Neural progenitor cell (in vitro differentiated cells): ENCODE measurements around the gene OPALIN. TPM values are rescaled to one million over a fixed set of nuclear protein-coding genes. Genes with fewer than 3 reads are reported as not detected.
A peak's percentile ranks its signal among the peaks of the same experiment; 100 is the strongest.

ENCODE experiments used
- DNase-seq: peaks from one replicate; pipeline ENCODE4 v3.0.0-alpha.2; 2016; ENCODE audit warnings: low spot score
- H2AFZ ChIP-seq: fragments of 200-600 bp; sonication (generic); replicated peaks from 2 replicates; pipeline ENCODE4 v1.6.1; 2016; ENCODE audit warnings: antibody characterized with exemption
- H3F3A ChIP-seq: fragments of 200-600 bp; sonication (generic); 2 replicates; pipeline ENCODE4 v1.6.1; 2016; ENCODE audit warnings: antibody characterized with exemption, low read depth
- H3K27ac ChIP-seq: fragments of 200-600 bp; sonication (generic); 2 replicates; pipeline ENCODE4 v1.5.1; 2016; ENCODE audit warnings: mild to moderate bottlenecking
- H3K27me3 ChIP-seq: fragments of 200-600 bp; sonication (generic); 2 replicates; pipeline ENCODE4 v1.6.1; 2016; ENCODE audit warnings: mild to moderate bottlenecking, moderate library complexity
- H3K36me3 ChIP-seq: fragments of 200-600 bp; sonication (generic); 2 replicates; pipeline ENCODE4 v1.5.1; 2016
- H3K4me1 ChIP-seq: fragments of 200-600 bp; sonication (generic); 2 replicates; pipeline ENCODE4 v1.6.1; 2016; ENCODE audit warnings: mixed run types
- H3K4me2 ChIP-seq: fragments of 200-600 bp; sonication (generic); 2 replicates; pipeline ENCODE4 v1.6.1; 2016
- H3K4me3 ChIP-seq: fragments of 200-600 bp; sonication (generic); 2 replicates; pipeline ENCODE4 v1.5.1; 2016
- H3K79me2 ChIP-seq: fragments of 200-600 bp; sonication (generic); 2 replicates; pipeline ENCODE4 v1.6.1; 2016; ENCODE audit warnings: low read depth
- H3K9ac ChIP-seq: fragments of 200-600 bp; sonication (generic); 2 replicates; pipeline ENCODE4 v1.6.1; 2016
- H3K9me3 ChIP-seq: fragments of 200-600 bp; sonication (generic); 2 replicates; pipeline ENCODE4 v1.5.1; 2016; ENCODE audit warnings: low read depth
- H4K20me1 ChIP-seq: fragments of 200-600 bp; sonication (generic); 2 replicates; pipeline ENCODE4 v1.6.1; 2016; ENCODE audit warnings: low read depth
- H3K27ac Mint-ChIP-seq: 3 replicates; pipeline ENCODE4 v1.8.0; 2021; ENCODE audit warnings: mixed read lengths
- H3K27me3 Mint-ChIP-seq: 2 replicates; pipeline ENCODE4 v1.8.0; 2022; ENCODE audit warnings: low read depth, mild to moderate bottlenecking, inconsistent platforms, moderate library complexity, mixed read lengths; ENCODE audit not compliant: insufficient read depth
- H3K36me3 Mint-ChIP-seq: 3 replicates; pipeline ENCODE4 v1.8.0; 2021; ENCODE audit warnings: mixed read lengths
- H3K4me1 Mint-ChIP-seq: 3 replicates; pipeline ENCODE4 v1.8.0; 2021; ENCODE audit warnings: mixed read lengths
- H3K4me3 Mint-ChIP-seq: 3 replicates; pipeline ENCODE4 v1.8.0; 2021; ENCODE audit warnings: mild to moderate bottlenecking, moderate library complexity, mixed read lengths
- H3K9me3 Mint-ChIP-seq: 3 replicates; pipeline ENCODE4 v1.8.0; 2020; ENCODE audit warnings: mixed read lengths
- CTCF ChIP-seq: fragments of 200-600 bp; sonication (generic); IDR thresholded peaks from 2 replicates; pipeline ENCODE4 v1.5.1; 2017; ENCODE audit warnings: antibody characterized with exemption, mild to moderate bottlenecking
- EZH2 ChIP-seq: fragments of 200-600 bp; sonication (generic); IDR thresholded peaks from 2 replicates; pipeline ENCODE4 v1.6.1; 2017; ENCODE audit warnings: antibody characterized with exemption, mild to moderate bottlenecking, moderate library complexity
- EZH2phosphoT487 ChIP-seq: fragments of 200-600 bp; sonication (generic); IDR thresholded peaks from 2 replicates; pipeline ENCODE4 v1.6.1; 2017; ENCODE audit warnings: antibody characterized with exemption
- total RNA-seq: library from RNA; depleted of rRNA; stranded (reverse); fragments of >200 nt; gene quantifications from 2 replicates; pipeline ENCODE4 v1.2.3, GENCODE V29; 2015; ENCODE audit warnings: low replicate concordance

The OPALIN gene
- total RNA-seq, 1 donor from 2014 or later = not detected

- Histone ChIP-seq H3K36me3 (no peaks in the 10 kb centered on the region), H3K9ac (no peak overlapping the region), H3K4me2 (peak overlapping the region; percentile 19), H2AFZ (no peak overlapping the region), H4K20me1 (no peaks in the 10 kb centered on the region), H3K4me3 (no peak overlapping the region), H3K9me3 (no peaks in the 10 kb centered on the region), H3K27ac (no peak overlapping the region), H3K79me2 (no peaks in the 10 kb centered on the region), H3F3A (peaks cover 12% of the 10 kb centered on the region), H3K27me3 (peaks cover 4% of the 10 kb centered on the region), H3K4me1 (peaks cover 17% of the 10 kb centered on the region)
- Mint-ChIP-seq H3K27ac (no peak overlapping the region), H3K36me3 (peaks cover 6% of the 10 kb centered on the region), H3K27me3 (peaks cover 26% of the 10 kb centered on the region), H3K4me3 (peak overlapping the region; percentile 19), H3K9me3 (no peaks in the 10 kb centered on the region), H3K4me1 (peaks cover 58% of the 10 kb centered on the region)
- DNase-seq = no peak
- no peak for TF ChIP-seq CTCF
- no peak for TF ChIP-seq EZH2phosphoT487
- no peak for TF ChIP-seq EZH2
These were observed 41.7 kb upstream of the OPALIN start for GRCh38 chr10:96400465-96400864.

GRCh38 chr10:96397902-96398301, 39.1 kb upstream of the OPALIN start:
- Histone ChIP-seq H3K27me3 (peaks cover 8% of the 10 kb centered on the region), H3K4me2 (no peak overlapping the region), H3K4me3 (no peak overlapping the region), H3K36me3 (no peaks in the 10 kb centered on the region), H3K4me1 (peaks cover 17% of the 10 kb centered on the region), H3K27ac (no peak overlapping the region), H3F3A (peaks cover 12% of the 10 kb centered on the region), H2AFZ (no peak overlapping the region), H3K79me2 (no peaks in the 10 kb centered on the region), H3K9ac (no peak overlapping the region), H3K9me3 (no peaks in the 10 kb centered on the region), H4K20me1 (no peaks in the 10 kb centered on the region)
- Mint-ChIP-seq H3K27me3 (peaks cover 23% of the 10 kb centered on the region), H3K36me3 (peaks cover 3% of the 10 kb centered on the region), H3K4me1 (peaks cover 47% of the 10 kb centered on the region), H3K4me3 (no peak overlapping the region), H3K9me3 (no peaks in the 10 kb centered on the region), H3K27ac (no peak overlapping the region)
- TF ChIP-seq EZH2 (no peak), CTCF (no peak), EZH2phosphoT487 (no peak)
- no peak for DNase-seq

- no peak overlapping the region for H3K27ac Mint-ChIP-seq
- H3K4me3 Mint-ChIP-seq = no peak overlapping the region
- no peak overlapping the region for H3K9ac ChIP-seq
- H3K4me2 ChIP-seq = no peak overlapping the region
- H3K27me3 ChIP-seq = peaks cover 8% of the 10 kb centered on the region
- no peak for TF ChIP-seq EZH2
- TF ChIP-seq EZH2phosphoT487 = no peak
- TF ChIP-seq CTCF = peak; percentile 90
- peak overlapping the region; percentile 23 for H2AFZ ChIP-seq
- H3K79me2 ChIP-seq = no peaks in the 10 kb centered on the region
- no peaks in the 10 kb centered on the region for H4K20me1 ChIP-seq
- H3K4me1 ChIP-seq = peaks cover 10% of the 10 kb centered on the region
- no peak overlapping the region for H3K4me3 ChIP-seq
- H3F3A ChIP-seq = peaks cover 9% of the 10 kb centered on the region
- peak; percentile 79 for DNase-seq
- no peaks in the 10 kb centered on the region for H3K9me3 ChIP-seq
- H3K4me1 Mint-ChIP-seq = peaks cover 34% of the 10 kb centered on the region
- H3K27me3 Mint-ChIP-seq = peaks cover 19% of the 10 kb centered on the region
- H3K36me3 Mint-ChIP-seq = peaks cover 5% of the 10 kb centered on the region
- no peaks in the 10 kb centered on the region for H3K9me3 Mint-ChIP-seq
- H3K36me3 ChIP-seq = no peaks in the 10 kb centered on the region
- H3K27ac ChIP-seq = no peak overlapping the region
These were observed 37.4 kb upstream of the OPALIN start for GRCh38 chr10:96395931-96396877.
